Mucosa of rectum (tissue), 2 donors: Measurements from ENCODE around the gene ZSCAN18.
A peak's percentile ranks its signal among the peaks of the same experiment; 100 is the strongest.

ENCODE experiments used
- H3K27ac ChIP-seq, 2 donors: one replicate each; pipeline ENCODE4 v1.7.0; 2013; ENCODE audit warnings: inconsistent platforms in 2 of 2, low read depth in 2 of 2, low read length in 2 of 2
- H3K27me3 ChIP-seq, 2 donors: one replicate each; pipeline ENCODE4 v1.7.0; 2013; ENCODE audit warnings: low read length in 2 of 2; ENCODE audit not compliant: control insufficient read depth in 2 of 2, insufficient read depth in 2 of 2
- H3K36me3 ChIP-seq, 2 donors: one replicate each; pipeline ENCODE4 v1.7.0; 2013; ENCODE audit warnings: low read length in 2 of 2; ENCODE audit not compliant: control insufficient read depth in 2 of 2, insufficient read depth in 2 of 2
- H3K4me1 ChIP-seq, 2 donors: one replicate each; pipeline ENCODE4 v1.7.0; 2013; ENCODE audit warnings: low read length in 2 of 2, mild to moderate bottlenecking in 1 of 2; ENCODE audit not compliant: control insufficient read depth in 2 of 2, insufficient read depth in 2 of 2
- H3K4me3 ChIP-seq, 2 donors: one replicate each; pipeline ENCODE4 v1.7.0; 2013; ENCODE audit warnings: low read length in 2 of 2
- H3K9ac ChIP-seq, 2 donors: one replicate each; pipeline ENCODE4 v1.7.0; 2013; ENCODE audit warnings: low read length in 2 of 2, low read depth in 1 of 2, mild to moderate bottlenecking in 1 of 2
- H3K9me3 ChIP-seq, 2 donors: one replicate each; pipeline ENCODE4 v1.7.0; 2013; ENCODE audit warnings: low read length in 2 of 2; ENCODE audit not compliant: control insufficient read depth in 2 of 2
- donor health status: healthy.
- donor health status: Normal muscosa, but diverticular disease.

Gene ZSCAN18

GRCh38 chr19:58059003-58059670 is 38.9 kb downstream of the ZSCAN18 start, which contains the start of gene ZNF135:
TSS of gene ZNF135 (plus strand) at chr19:58059282. CDS start at chr19:58060003, 721 bp downstream.
- Histone ChIP-seq H3K4me1 (peaks cover 0 to 5% of the 10 kb centered on the region in 2 donors), H3K4me3 (peak within 1 kb of the TSS; percentile 63 to 67), H3K9ac (peak within 1 kb of the TSS; percentile 58 to 62), H3K27me3 (no peaks in the 10 kb centered on the region), H3K27ac (peak within 1 kb of the TSS; percentile 72 to 77), H3K9me3 (peaks cover 8% of the 10 kb centered on the region in 2 donors), H3K36me3 (peaks cover 0 to 2% of the 10 kb centered on the region in 2 donors)

- Histone ChIP-seq H3K9me3 (peaks cover 5 to 8% of the 10 kb centered on the region in 2 donors), H3K9ac (peak overlapping the region; percentile 58 to 60), H3K27me3 (no peaks in the 10 kb centered on the region), H3K4me1 (peaks cover 0 to 5% of the 10 kb centered on the region in 2 donors), H3K36me3 (peaks cover 0 to 2% of the 10 kb centered on the region in 2 donors), H3K27ac (peak overlapping the region; percentile 72 to 77), H3K4me3 (peak overlapping the region; percentile 63 to 67)
Measured at GRCh38 chr19:58058467-58058866, 39.6 kb downstream of the ZSCAN18 start.

GRCh38 chr19:58056861-58057260 is 41.2 kb downstream of the ZSCAN18 start:
- Histone ChIP-seq H3K36me3 (no peaks in the 10 kb centered on the region), H3K9ac (no peak overlapping the region), H3K4me1 (peaks cover 0 to 5% of the 10 kb centered on the region in 2 donors), H3K27me3 (no peaks in the 10 kb centered on the region), H3K9me3 (peaks cover 3 to 8% of the 10 kb centered on the region in 2 donors), H3K27ac (no peak overlapping the region), H3K4me3 (no peak overlapping the region)

GRCh38 chr19:58056261-58056660 is 41.8 kb downstream of the ZSCAN18 start:
- H3K27me3 ChIP-seq, result no peaks in the 10 kb centered on the region
- H3K9me3 ChIP-seq, result peaks cover 3 to 7% of the 10 kb centered on the region in 2 donors
- H3K4me1 ChIP-seq, result peaks cover 0 to 5% of the 10 kb centered on the region in 2 donors
- no peaks in the 10 kb centered on the region for H3K36me3 ChIP-seq
- H3K9ac ChIP-seq, result no peak overlapping the region
- no peak overlapping the region for H3K27ac ChIP-seq
- H3K4me3 ChIP-seq, result no peak overlapping the region

GRCh38 chr19:58054901-58055874 is 42.8 kb downstream of the ZSCAN18 start:
- no peak overlapping the region for H3K9ac ChIP-seq
- peak overlapping the region in 1 of 2 donors; percentile 43 for H3K27ac ChIP-seq
- H3K4me3 ChIP-seq, result peak overlapping the region; percentile 39 to 48
- peaks cover 3 to 5% of the 10 kb centered on the region in 2 donors for H3K9me3 ChIP-seq
- peaks cover 0 to 5% of the 10 kb centered on the region in 2 donors for H3K4me1 ChIP-seq
- no peaks in the 10 kb centered on the region for H3K27me3 ChIP-seq
- H3K36me3 ChIP-seq, result no peaks in the 10 kb centered on the region

GRCh38 chr19:58053480-58054156 is 44.4 kb downstream of the ZSCAN18 start:
- peaks cover 0 to 3% of the 10 kb centered on the region in 2 donors for H3K4me1 ChIP-seq
- no peak overlapping the region for H3K27ac ChIP-seq
- H3K9me3 ChIP-seq, result peaks cover 3 to 7% of the 10 kb centered on the region in 2 donors
- H3K27me3 ChIP-seq, result no peaks in the 10 kb centered on the region
- no peak overlapping the region for H3K9ac ChIP-seq
- no peaks in the 10 kb centered on the region for H3K36me3 ChIP-seq
- H3K4me3 ChIP-seq, result no peak overlapping the region

GRCh38 chr19:58052256-58052655 is 45.8 kb downstream of the ZSCAN18 start:
- H3K9me3 ChIP-seq, result peaks cover 0 to 7% of the 10 kb centered on the region in 2 donors
- H3K27ac ChIP-seq, result no peak overlapping the region

GRCh38 chr19:58047672-58048071 is 50.4 kb downstream of the ZSCAN18 start:
- Histone ChIP-seq H3K4me1 (no peaks in the 10 kb centered on the region), H3K9me3 (peaks cover 2 to 17% of the 10 kb centered on the region in 2 donors), H3K27me3 (no peaks in the 10 kb centered on the region), H3K36me3 (no peaks in the 10 kb centered on the region), H3K9ac (no peak overlapping the region), H3K27ac (no peak overlapping the region), H3K4me3 (no peak overlapping the region)

More at GRCh38 chr19:58052256-58052655, 45.8 kb downstream of the ZSCAN18 start:
- Histone ChIP-seq H3K4me1 (no peaks in the 10 kb centered on the region), H3K36me3 (no peaks in the 10 kb centered on the region), H3K9ac (no peak overlapping the region), H3K27me3 (no peaks in the 10 kb centered on the region), H3K4me3 (no peak overlapping the region)

- Histone ChIP-seq H3K36me3 (no peaks in the 10 kb centered on the region), H3K4me3 (no peak overlapping the region), H3K9ac (no peak overlapping the region), H3K27ac (no peak overlapping the region), H3K4me1 (no peaks in the 10 kb centered on the region), H3K9me3 (peaks cover 2 to 14% of the 10 kb centered on the region in 2 donors), H3K27me3 (no peaks in the 10 kb centered on the region)
Measured at GRCh38 chr19:58046856-58047255, 51.2 kb downstream of the ZSCAN18 start.
